MG63 (cell line): ENCODE data around the gene ARHGAP12. TPM values are rescaled to one million over a fixed set of nuclear protein-coding genes. Genes with fewer than 3 reads are reported as not detected.

Experiments
- DNase-seq: peaks from one replicate; pipeline ENCODE4 v3.0.0-alpha.2; 2020
- H3K27me3 ChIP-seq: fragments of 250-450 bp; sonication (Bioruptor Pico); 2 replicates; pipeline ENCODE4 v1.5.1; 2020; ENCODE audit warnings: mild to moderate bottlenecking, moderate library complexity
- H3K36me3 ChIP-seq: fragments of 250-450 bp; sonication (Bioruptor Pico); 2 replicates; pipeline ENCODE4 v1.5.1; 2020; ENCODE audit warnings: mild to moderate bottlenecking, moderate library complexity
- H3K4me3 ChIP-seq: fragments of 250-450 bp; sonication (Bioruptor Pico); 2 replicates; pipeline ENCODE4 v1.5.1; 2020; ENCODE audit warnings: mild to moderate bottlenecking, moderate library complexity
- H3K9me3 ChIP-seq: fragments of 250-450 bp; sonication (Bioruptor Pico); 2 replicates; pipeline ENCODE4 v1.5.1; 2020; ENCODE audit warnings: mild to moderate bottlenecking, moderate library complexity
- total RNA-seq: library from RNA; depleted of rRNA; stranded (reverse); fragments of >200 nt; shearing (Covaris generic); gene quantifications from 2 replicates; pipeline ENCODE4 v1.2.3, GENCODE V29; 2014; ENCODE audit warnings: low replicate concordance; rRNA removed

The ARHGAP12 gene
- total RNA-seq, 1 experiment from 2014 or later = 18.0 TPM

GRCh38 chr10:31759124-31759798, 169.4 kb downstream of the ARHGAP12 start:
- no peak for DNase-seq
- Histone ChIP-seq H3K27me3 (no peaks in the 10 kb centered on the region), H3K9me3 (peaks cover 4% of the 10 kb centered on the region), H3K4me3 (peak overlapping the region; percentile 96), H3K36me3 (no peaks in the 10 kb centered on the region)

- no peak overlapping the region for H3K4me3 ChIP-seq
- H3K27me3 ChIP-seq = no peaks in the 10 kb centered on the region
- H3K9me3 ChIP-seq = no peaks in the 10 kb centered on the region
- DNase-seq = no peak
- H3K36me3 ChIP-seq = no peaks in the 10 kb centered on the region
These were observed 170.1 kb downstream of the ARHGAP12 start for GRCh38 chr10:31758495-31758894.

GRCh38 chr10:31757831-31758230, 170.8 kb downstream of the ARHGAP12 start:
- H3K27me3 ChIP-seq = no peaks in the 10 kb centered on the region
- no peak overlapping the region for H3K4me3 ChIP-seq
- no peaks in the 10 kb centered on the region for H3K36me3 ChIP-seq
- no peaks in the 10 kb centered on the region for H3K9me3 ChIP-seq
- DNase-seq = no peak

- H3K27me3 ChIP-seq = no peaks in the 10 kb centered on the region
- H3K4me3 ChIP-seq = no peak overlapping the region
- H3K9me3 ChIP-seq = no peaks in the 10 kb centered on the region
- peak; percentile 70 for DNase-seq
- H3K36me3 ChIP-seq = no peaks in the 10 kb centered on the region
These were observed 171.2 kb downstream of the ARHGAP12 start for GRCh38 chr10:31757386-31757791.

GRCh38 chr10:31756729-31757110, 171.9 kb downstream of the ARHGAP12 start:
- no peaks in the 10 kb centered on the region for H3K9me3 ChIP-seq
- no peaks in the 10 kb centered on the region for H3K36me3 ChIP-seq
- DNase-seq = no peak
- no peaks in the 10 kb centered on the region for H3K27me3 ChIP-seq
- H3K4me3 ChIP-seq = no peak overlapping the region

- no peaks in the 10 kb centered on the region for H3K27me3 ChIP-seq
- H3K4me3 ChIP-seq = no peak overlapping the region
- no peaks in the 10 kb centered on the region for H3K36me3 ChIP-seq
- H3K9me3 ChIP-seq = no peaks in the 10 kb centered on the region
- no peak for DNase-seq
These were observed 172.4 kb downstream of the ARHGAP12 start for GRCh38 chr10:31756101-31756728.

Other genes with a start within 250 kb of the ARHGAP12 start
- 27.7 and 52.2 TPM in 2 replicates for gene KIF5B, start 127.6 kb upstream of the ARHGAP12 start, total RNA-seq